HEK293 (cell line): ENCODE measurements around the gene NKG7.
A peak's percentile ranks its signal among the peaks of the same experiment; 100 is the strongest.

ENCODE experiments used
- CTCF ChIA-PET: fragments of 350-600 bp; formaldehyde crosslinking; extraction: SDS; loops from one replicate; lab custom pipeline; 2021; ENCODE audit warnings: antibody characterized with exemption; lab: Yijun Ruan, JAX
- POLR2A ChIA-PET: fragments of 300-600 bp; formaldehyde crosslinking; extraction: SDS; loops from one replicate; lab custom pipeline; 2020; ENCODE audit warnings: antibody characterized with exemption, inconsistent platforms; lab: Yijun Ruan, JAX
- H3K27ac ChIP-seq: fragments of 200-500 bp; sonication (Bioruptor generic); 2 replicates; pipeline ENCODE4 v1.5.1; 2014; ENCODE audit warnings: low read depth, low read length, control low read depth, inconsistent platforms; ENCODE audit errors: extremely low read depth
- H3K36me3 ChIP-seq, 2 experiments: fragments of 200-500 bp in 1 of 2; sonication (Bioruptor generic) in 1 of 2; 1 replicate in 1 of 2; 2 replicates in 1 of 2; pipeline ENCODE4 v1.5.1; 2014 to 2017; ENCODE audit warnings: inconsistent platforms in 2 of 2, low read length in 2 of 2; ENCODE audit not compliant: control insufficient read depth in 2 of 2, insufficient read depth in 1 of 2
- H3K4me1 ChIP-seq: fragments of 200-500 bp; sonication (Bioruptor generic); 2 replicates; pipeline ENCODE4 v1.5.1; 2014; ENCODE audit warnings: mild to moderate bottlenecking, low read length, inconsistent platforms; ENCODE audit not compliant: control insufficient read depth, insufficient read depth
- H3K4me3 ChIP-seq: 2 replicates; pipeline ENCODE4 v1.5.1; 2011; ENCODE audit warnings: low read depth, mild to moderate bottlenecking, control low read depth, low read length, moderate library complexity
- H3K9me3 ChIP-seq: fragments of 200-500 bp; sonication (Bioruptor generic); 2 replicates; pipeline ENCODE4 v1.5.1; 2014; ENCODE audit warnings: low read depth, low read length, inconsistent platforms; ENCODE audit not compliant: control insufficient read depth, insufficient read depth
- GLI2 ChIP-seq: fragments of 450-650 bp; formaldehyde crosslinking; IDR thresholded peaks from 2 replicates; pipeline ENCODE4; 2017; ENCODE audit warnings: missing biosample characterization, missing genetic modification characterization, low read depth, borderline replicate concordance
- ZNF155 ChIP-seq: fragments of 450-650 bp; formaldehyde crosslinking; IDR thresholded peaks from 2 replicates; pipeline ENCODE4 v1.5.1; 2016; ENCODE audit warnings: missing biosample characterization, missing genetic modification characterization
- ZNF174 ChIP-seq: fragments of 450-650 bp; formaldehyde crosslinking; IDR thresholded peaks from 2 replicates; pipeline ENCODE4 v1.5.0; 2017; ENCODE audit warnings: missing biosample characterization, mild to moderate bottlenecking, missing genetic modification characterization
- ZNF23 ChIP-seq: fragments of 450-650 bp; formaldehyde crosslinking; IDR thresholded peaks from 2 replicates; pipeline ENCODE4 v1.5.1; 2016; ENCODE audit warnings: missing biosample characterization, missing genetic modification characterization, borderline replicate concordance
- ZNF335 ChIP-seq: fragments of 450-650 bp; formaldehyde crosslinking; conservative IDR thresholded peaks from 2 replicates; pipeline ENCODE4 v1.5.1; 2016; ENCODE audit warnings: missing biosample characterization, missing genetic modification characterization
- ZNF366 ChIP-seq: fragments of 450-650 bp; formaldehyde crosslinking; conservative IDR thresholded peaks from 2 replicates; pipeline ENCODE4 v1.5.1; 2016; ENCODE audit warnings: missing biosample characterization, missing genetic modification characterization
- ZNF791 ChIP-seq: fragments of 450-650 bp; formaldehyde crosslinking; IDR thresholded peaks from 2 replicates; pipeline ENCODE4 v1.5.1; 2016; ENCODE audit warnings: missing biosample characterization, missing genetic modification characterization
- ZSCAN23 ChIP-seq: fragments of 450-650 bp; formaldehyde crosslinking; IDR thresholded peaks from 2 replicates; pipeline ENCODE4 v1.5.1; 2016; ENCODE audit warnings: missing biosample characterization, missing genetic modification characterization
- TF ChIP-seq, protein P1 (sequence below): fragments of 450-650 bp; formaldehyde crosslinking; IDR thresholded peaks from 2 replicates; pipeline ENCODE4 v1.5.1; 2016; ENCODE audit warnings: missing biosample characterization, missing genetic modification characterization
- TF ChIP-seq, protein P2 (sequence below): fragments of 450-650 bp; formaldehyde crosslinking; IDR thresholded peaks from 2 replicates; pipeline ENCODE4 v1.5.1; 2016; ENCODE audit warnings: missing biosample characterization, missing genetic modification characterization
- TF ChIP-seq, protein P3 (sequence below): fragments of 450-650 bp; formaldehyde crosslinking; IDR thresholded peaks from 2 replicates; pipeline ENCODE4 v1.5.1; 2016; ENCODE audit warnings: missing biosample characterization, missing genetic modification characterization
- TF ChIP-seq, protein P4 (sequence below): fragments of 450-650 bp; formaldehyde crosslinking; IDR thresholded peaks from 2 replicates; pipeline ENCODE4 v1.5.1; 2016; ENCODE audit warnings: missing biosample characterization, missing genetic modification characterization
- TF ChIP-seq, protein P5 (sequence below): fragments of 450-650 bp; formaldehyde crosslinking; IDR thresholded peaks from 2 replicates; pipeline ENCODE4 v1.5.1; 2016; ENCODE audit warnings: missing biosample characterization, missing genetic modification characterization
- TF ChIP-seq, protein P6 (sequence below): fragments of 450-650 bp; formaldehyde crosslinking; IDR thresholded peaks from 2 replicates; pipeline ENCODE4 v1.5.1; 2016; ENCODE audit warnings: missing biosample characterization, missing genetic modification characterization
- TF ChIP-seq, protein P7 (sequence below): fragments of 450-650 bp; IDR thresholded peaks from 2 replicates; pipeline ENCODE4 v1.5.1; 2018; ENCODE audit warnings: missing biosample characterization, missing genetic modification characterization
- TF ChIP-seq, protein P8 (sequence below): fragments of 450-650 bp; formaldehyde crosslinking; IDR thresholded peaks from 2 replicates; pipeline ENCODE4 v1.5.1; 2017; ENCODE audit warnings: missing biosample characterization, missing genetic modification characterization
- TF ChIP-seq, protein P9 (sequence below): fragments of 450-650 bp; formaldehyde crosslinking; conservative IDR thresholded peaks from 2 replicates; pipeline ENCODE4 v1.5.1; 2016; ENCODE audit warnings: low read depth, missing biosample characterization, missing genetic modification characterization

NKG7 gene

DNA sequence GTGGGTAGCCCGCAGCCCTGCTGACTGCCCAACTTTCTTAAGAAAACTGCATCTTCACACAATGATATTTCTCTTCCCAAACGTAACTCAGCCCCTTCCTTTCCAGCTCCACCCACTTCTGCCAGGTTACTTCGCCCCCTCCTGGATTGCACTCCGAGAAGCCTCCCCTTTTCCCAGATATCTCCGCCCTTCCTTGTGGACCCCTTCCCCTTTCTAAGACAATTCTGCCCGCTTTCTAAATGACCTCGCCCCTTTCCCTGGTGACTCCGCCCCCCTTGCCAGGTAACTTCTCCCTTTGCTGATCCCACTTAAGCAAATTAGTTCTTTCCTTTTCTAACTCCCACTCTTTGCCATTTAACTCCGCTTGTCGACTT, 33.2 kb downstream of the NKG7 start:
- H3K36me3 ChIP-seq, result no peaks in the 10 kb centered on the region
- POLR2A ChIA-PET, result interaction anchor here (0.6 to 2.2 kb wide), 29 partner anchors 9 to 609 kb away, joined by 3 to 37 read pairs (median 4); partner anchors contain the start of genes ETFB, LIM2 and NKG7
- CTCF ChIA-PET, result interaction anchor here (0.6 to 3.1 kb wide), 14 partner anchors 8 to 438 kb away, joined by 3 to 15 read pairs (median 3); no protein-coding TSS in a partner anchor
- H3K27ac ChIP-seq, result no peak overlapping the region
- no peaks in the 10 kb centered on the region for H3K9me3 ChIP-seq
- peak overlapping the region; percentile 82 for H3K4me3 ChIP-seq
- H3K4me1 ChIP-seq, result 0 out of 2 replicates have a peak, but pooled peaks cover 8% of the 10 kb centered on the region
- TF ChIP-seq, protein P1, sequence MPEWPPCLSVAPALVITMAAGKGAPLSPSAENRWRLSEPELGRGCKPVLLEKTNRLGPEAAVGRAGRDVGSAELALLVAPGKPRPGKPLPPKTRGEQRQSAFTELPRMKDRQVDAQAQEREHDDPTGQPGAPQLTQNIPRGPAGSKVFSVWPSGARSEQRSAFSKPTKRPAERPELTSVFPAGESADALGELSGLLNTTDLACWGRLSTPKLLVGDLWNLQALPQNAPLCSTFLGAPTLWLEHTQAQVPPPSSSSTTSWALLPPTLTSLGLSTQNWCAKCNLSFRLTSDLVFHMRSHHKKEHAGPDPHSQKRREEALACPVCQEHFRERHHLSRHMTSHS (tag by site-specific recombination), result 0 out of 2 replicates have a peak, but pooled peaks have one; percentile 29
- no peak for TF ChIP-seq ZNF155 (tag by site-specific recombination)
- TF ChIP-seq ZNF23 (tag by site-specific recombination), result peak; percentile 8; the same call in 1 of the 2 replicates
- TF ChIP-seq, protein P2, sequence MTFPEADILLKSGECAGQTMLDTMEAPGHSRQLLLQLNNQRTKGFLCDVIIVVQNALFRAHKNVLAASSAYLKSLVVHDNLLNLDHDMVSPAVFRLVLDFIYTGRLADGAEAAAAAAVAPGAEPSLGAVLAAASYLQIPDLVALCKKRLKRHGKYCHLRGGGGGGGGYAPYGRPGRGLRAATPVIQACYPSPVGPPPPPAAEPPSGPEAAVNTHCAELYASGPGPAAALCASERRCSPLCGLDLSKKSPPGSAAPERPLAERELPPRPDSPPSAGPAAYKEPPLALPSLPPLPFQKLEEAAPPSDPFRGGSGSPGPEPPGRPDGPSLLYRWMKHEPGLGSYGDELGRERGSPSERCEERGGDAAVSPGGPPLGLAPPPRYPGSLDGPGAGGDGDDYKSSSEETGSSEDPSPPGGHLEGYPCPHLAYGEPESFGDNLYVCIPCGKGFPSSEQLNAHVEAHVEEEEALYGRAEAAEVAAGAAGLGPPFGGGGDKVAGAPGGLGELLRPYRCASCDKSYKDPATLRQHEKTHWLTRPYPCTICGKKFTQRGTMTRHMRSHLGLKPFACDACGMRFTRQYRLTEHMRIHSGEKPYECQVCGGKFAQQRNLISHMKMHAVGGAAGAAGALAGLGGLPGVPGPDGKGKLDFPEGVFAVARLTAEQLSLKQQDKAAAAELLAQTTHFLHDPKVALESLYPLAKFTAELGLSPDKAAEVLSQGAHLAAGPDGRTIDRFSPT (tag by site-specific recombination), result peak; percentile 60; the same call in 1 of the 2 replicates
- no peak for TF ChIP-seq ZSCAN23 (tag by site-specific recombination)
- TF ChIP-seq, protein P3, sequence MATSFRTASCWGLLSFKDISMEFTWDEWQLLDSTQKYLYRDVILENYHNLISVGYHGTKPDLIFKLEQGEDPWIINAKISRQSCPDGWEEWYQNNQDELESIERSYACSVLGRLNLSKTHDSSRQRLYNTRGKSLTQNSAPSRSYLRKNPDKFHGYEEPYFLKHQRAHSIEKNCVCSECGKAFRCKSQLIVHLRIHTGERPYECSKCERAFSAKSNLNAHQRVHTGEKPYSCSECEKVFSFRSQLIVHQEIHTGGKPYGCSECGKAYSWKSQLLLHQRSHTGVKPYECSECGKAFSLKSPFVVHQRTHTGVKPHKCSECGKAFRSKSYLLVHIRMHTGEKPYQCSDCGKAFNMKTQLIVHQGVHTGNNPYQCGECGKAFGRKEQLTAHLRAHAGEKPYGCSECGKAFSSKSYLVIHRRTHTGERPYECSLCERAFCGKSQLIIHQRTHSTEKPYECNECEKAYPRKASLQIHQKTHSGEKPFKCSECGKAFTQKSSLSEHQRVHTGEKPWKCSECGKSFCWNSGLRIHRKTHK (tag by site-specific recombination), result no peak
- TF ChIP-seq ZNF335, result peak; percentile 76
- no peak for TF ChIP-seq ZNF791 (tag by site-specific recombination)
- TF ChIP-seq ZNF366 (tag by site-specific recombination), result peak; percentile 57
- TF ChIP-seq, protein P4, sequence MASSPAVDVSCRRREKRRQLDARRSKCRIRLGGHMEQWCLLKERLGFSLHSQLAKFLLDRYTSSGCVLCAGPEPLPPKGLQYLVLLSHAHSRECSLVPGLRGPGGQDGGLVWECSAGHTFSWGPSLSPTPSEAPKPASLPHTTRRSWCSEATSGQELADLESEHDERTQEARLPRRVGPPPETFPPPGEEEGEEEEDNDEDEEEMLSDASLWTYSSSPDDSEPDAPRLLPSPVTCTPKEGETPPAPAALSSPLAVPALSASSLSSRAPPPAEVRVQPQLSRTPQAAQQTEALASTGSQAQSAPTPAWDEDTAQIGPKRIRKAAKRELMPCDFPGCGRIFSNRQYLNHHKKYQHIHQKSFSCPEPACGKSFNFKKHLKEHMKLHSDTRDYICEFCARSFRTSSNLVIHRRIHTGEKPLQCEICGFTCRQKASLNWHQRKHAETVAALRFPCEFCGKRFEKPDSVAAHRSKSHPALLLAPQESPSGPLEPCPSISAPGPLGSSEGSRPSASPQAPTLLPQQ, result peak; percentile 72
- TF ChIP-seq, protein P5, sequence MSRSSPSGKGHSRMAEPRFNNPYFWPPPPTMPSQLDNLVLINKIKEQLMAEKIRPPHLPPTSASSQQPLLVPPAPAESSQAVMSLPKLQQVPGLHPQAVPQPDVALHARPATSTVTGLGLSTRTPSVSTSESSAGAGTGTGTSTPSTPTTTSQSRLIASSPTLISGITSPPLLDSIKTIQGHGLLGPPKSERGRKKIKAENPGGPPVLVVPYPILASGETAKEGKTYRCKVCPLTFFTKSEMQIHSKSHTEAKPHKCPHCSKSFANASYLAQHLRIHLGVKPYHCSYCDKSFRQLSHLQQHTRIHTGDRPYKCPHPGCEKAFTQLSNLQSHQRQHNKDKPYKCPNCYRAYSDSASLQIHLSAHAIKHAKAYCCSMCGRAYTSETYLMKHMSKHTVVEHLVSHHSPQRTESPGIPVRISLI (tag by site-specific recombination), result no peak
- TF ChIP-seq, protein P6, sequence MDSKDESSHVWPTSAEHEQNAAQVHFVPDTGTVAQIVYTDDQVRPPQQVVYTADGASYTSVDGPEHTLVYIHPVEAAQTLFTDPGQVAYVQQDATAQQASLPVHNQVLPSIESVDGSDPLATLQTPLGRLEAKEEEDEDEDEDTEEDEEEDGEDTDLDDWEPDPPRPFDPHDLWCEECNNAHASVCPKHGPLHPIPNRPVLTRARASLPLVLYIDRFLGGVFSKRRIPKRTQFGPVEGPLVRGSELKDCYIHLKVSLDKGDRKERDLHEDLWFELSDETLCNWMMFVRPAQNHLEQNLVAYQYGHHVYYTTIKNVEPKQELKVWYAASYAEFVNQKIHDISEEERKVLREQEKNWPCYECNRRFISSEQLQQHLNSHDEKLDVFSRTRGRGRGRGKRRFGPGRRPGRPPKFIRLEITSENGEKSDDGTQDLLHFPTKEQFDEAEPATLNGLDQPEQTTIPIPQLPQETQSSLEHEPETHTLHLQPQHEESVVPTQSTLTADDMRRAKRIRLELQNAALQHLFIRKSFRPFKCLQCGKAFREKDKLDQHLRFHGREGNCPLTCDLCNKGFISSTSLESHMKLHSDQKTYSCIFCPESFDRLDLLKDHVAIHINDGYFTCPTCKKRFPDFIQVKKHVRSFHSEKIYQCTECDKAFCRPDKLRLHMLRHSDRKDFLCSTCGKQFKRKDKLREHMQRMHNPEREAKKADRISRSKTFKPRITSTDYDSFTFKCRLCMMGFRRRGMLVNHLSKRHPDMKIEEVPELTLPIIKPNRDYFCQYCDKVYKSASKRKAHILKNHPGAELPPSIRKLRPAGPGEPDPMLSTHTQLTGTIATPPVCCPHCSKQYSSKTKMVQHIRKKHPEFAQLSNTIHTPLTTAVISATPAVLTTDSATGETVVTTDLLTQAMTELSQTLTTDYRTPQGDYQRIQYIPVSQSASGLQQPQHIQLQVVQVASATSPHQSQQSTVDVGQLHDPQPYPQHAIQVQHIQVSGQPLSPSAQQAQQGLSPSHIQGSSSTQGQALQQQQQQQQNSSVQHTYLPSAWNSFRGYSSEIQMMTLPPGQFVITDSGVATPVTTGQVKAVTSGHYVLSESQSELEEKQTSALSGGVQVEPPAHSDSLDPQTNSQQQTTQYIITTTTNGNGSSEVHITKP (tag by site-specific recombination), result peak; percentile 92
- no peak for TF ChIP-seq ZNF174 (tag by site-specific recombination)
- TF ChIP-seq, protein P7, sequence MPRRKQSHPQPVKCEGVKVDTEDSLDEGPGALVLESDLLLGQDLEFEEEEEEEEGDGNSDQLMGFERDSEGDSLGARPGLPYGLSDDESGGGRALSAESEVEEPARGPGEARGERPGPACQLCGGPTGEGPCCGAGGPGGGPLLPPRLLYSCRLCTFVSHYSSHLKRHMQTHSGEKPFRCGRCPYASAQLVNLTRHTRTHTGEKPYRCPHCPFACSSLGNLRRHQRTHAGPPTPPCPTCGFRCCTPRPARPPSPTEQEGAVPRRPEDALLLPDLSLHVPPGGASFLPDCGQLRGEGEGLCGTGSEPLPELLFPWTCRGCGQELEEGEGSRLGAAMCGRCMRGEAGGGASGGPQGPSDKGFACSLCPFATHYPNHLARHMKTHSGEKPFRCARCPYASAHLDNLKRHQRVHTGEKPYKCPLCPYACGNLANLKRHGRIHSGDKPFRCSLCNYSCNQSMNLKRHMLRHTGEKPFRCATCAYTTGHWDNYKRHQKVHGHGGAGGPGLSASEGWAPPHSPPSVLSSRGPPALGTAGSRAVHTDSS (tag by site-specific recombination), result no peak
- TF ChIP-seq, protein P8, sequence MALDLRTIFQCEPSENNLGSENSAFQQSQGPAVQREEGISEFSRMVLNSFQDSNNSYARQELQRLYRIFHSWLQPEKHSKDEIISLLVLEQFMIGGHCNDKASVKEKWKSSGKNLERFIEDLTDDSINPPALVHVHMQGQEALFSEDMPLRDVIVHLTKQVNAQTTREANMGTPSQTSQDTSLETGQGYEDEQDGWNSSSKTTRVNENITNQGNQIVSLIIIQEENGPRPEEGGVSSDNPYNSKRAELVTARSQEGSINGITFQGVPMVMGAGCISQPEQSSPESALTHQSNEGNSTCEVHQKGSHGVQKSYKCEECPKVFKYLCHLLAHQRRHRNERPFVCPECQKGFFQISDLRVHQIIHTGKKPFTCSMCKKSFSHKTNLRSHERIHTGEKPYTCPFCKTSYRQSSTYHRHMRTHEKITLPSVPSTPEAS (tag by site-specific recombination), result no peak
- TF ChIP-seq GLI2, result no peak
- TF ChIP-seq, protein P9, sequence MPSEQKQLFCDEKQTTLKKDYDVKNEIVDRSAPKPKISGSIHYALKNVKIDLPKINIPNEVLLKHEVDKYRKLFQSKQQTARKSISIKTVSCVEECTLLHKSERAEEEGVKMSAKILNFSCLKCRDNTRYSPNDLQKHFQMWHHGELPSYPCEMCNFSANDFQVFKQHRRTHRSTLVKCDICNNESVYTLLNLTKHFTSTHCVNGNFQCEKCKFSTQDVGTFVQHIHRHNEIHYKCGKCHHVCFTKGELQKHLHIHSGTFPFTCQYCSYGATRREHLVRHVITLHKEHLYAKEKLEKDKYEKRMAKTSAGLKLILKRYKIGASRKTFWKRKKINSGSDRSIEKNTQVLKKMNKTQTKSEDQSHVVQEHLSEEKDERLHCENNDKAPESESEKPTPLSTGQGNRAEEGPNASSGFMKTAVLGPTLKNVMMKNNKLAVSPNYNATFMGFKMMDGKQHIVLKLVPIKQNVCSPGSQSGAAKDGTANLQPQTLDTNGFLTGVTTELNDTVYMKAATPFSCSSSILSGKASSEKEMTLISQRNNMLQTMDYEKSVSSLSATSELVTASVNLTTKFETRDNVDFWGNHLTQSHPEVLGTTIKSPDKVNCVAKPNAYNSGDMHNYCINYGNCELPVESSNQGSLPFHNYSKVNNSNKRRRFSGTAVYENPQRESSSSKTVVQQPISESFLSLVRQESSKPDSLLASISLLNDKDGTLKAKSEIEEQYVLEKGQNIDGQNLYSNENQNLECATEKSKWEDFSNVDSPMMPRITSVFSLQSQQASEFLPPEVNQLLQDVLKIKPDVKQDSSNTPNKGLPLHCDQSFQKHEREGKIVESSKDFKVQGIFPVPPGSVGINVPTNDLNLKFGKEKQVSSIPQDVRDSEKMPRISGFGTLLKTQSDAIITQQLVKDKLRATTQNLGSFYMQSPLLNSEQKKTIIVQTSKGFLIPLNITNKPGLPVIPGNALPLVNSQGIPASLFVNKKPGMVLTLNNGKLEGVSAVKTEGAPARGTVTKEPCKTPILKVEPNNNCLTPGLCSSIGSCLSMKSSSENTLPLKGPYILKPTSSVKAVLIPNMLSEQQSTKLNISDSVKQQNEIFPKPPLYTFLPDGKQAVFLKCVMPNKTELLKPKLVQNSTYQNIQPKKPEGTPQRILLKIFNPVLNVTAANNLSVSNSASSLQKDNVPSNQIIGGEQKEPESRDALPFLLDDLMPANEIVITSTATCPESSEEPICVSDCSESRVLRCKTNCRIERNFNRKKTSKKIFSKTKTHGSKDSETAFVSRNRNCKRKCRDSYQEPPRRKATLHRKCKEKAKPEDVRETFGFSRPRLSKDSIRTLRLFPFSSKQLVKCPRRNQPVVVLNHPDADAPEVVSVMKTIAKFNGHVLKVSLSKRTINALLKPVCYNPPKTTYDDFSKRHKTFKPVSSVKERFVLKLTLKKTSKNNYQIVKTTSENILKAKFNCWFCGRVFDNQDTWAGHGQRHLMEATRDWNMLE (tag by site-specific recombination), result no peak
